ENCODE data around the gene SIGLEC9.

Gene SIGLEC9

GRCh38 chr19:51097796-51098195 lies 26.9 kb upstream of the SIGLEC9 start:
- no peak for FAIRE-seq

DNA sequence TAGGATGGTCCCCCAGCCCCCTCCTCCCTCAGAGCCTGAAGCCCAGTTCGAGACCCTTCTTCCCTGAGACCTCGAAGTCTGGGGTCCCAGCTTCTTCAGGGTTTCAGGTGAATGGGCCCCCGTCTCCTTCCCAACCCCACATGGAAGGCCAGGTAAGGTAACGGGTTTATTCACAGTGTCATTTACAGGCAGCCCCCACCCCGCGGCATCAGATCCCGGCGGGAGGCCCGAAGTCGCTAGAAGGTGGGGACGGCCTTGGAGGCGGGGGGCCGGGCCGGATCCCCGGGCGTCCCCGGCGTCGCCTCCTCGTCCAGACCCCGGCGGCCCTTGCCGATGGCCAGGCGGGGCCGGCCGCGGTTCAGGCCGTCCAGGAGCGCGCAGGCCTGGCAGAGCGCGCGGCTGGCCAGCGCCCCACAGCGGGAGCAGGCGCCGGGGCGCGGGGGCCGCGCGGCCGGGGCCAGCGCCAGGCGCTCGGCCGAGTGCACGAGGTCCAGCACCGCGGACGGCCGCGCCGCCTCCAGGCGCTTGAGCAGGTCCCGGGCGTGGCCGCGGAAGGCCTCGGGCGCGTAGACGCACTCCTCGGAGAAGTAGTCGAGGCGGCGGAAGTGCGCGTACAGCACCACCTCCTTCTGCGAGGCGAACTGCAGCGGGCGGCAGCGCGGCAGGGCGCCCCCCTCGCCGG lies 26.2 kb upstream of the SIGLEC9 start:
- FAIRE-seq, result no peak

- no peak for FAIRE-seq
Measured at GRCh38 chr19:51099047-51099382, 25.7 kb upstream of the SIGLEC9 start.

DNA sequence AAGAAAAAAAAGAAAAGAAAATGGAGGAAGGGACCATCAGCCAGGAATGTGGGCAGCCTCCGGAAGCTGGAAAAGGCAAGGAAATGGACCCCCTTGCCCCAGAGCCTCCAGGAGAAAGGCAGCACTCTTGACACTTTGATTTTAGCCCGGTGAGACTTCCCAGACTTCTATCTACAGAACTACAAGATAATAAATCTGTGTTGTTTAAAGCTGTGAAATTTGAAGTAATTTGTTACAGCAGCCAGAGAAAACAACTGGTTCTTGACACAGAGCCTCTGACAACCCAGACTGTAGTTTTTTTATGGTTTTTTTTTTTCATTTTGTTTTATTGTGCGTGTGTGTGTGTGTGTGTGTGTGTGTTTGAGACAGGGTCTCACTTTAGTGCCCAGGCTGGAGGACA lies 24.1 kb upstream of the SIGLEC9 start:
- no peak for FAIRE-seq

DNA sequence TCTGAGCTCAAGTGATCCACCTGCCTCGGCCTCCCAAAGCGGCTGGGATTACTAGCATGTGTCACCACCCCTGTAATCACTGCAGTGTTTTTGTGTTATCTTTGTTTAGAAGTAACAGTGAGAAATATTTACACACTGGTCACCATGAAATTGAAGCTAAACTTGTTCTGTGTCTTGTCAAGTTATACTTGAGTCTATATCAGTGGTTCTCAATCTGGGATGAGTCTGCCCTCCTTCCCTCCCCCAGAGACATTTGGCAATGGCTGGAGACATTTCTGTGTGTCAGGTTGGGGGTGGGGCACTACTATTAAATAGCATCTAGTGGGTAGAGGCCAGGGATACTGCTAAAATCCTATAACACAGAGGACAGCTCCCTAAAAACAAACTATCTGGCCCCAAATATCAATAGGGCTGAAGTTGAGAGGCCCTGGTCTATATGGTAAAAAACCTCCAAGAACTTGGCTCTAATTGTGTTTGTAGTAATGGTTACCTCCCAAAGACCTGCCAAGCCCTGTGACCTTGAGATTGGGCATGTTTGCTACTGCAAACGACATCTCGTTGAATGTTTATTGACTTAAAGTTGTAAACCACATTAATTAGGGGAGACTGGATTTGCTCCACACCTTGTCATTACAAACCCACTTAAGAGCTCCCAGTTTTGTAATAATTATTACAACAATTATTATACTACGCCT lies 23.4 kb upstream of the SIGLEC9 start:
- no peak for FAIRE-seq

DNA sequence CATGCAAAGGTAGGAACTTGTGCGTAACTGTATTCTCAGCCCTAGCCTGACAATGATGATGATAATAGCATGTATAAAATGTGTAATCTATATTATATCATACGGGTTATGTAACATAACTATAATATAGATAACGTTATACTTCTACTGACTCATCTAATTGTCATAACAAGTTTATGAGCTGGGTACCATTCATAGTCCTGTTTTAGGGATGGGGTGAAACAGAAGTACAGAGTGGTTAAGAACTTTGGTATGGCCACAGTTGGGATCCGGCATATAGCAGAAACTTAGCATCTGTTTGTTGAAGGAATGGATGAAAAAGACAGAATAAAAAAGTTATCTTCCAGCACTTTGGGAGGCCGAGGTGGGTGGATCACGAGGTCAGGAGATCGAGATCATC lies 21.7 kb upstream of the SIGLEC9 start:
- no peak for FAIRE-seq

GRCh38 chr19:51103926-51104341 lies 20.8 kb upstream of the SIGLEC9 start:
- FAIRE-seq, result no peak

GRCh38 chr19:51107406-51108065 lies 17.2 kb upstream of the SIGLEC9 start:
- FAIRE-seq, result no peak

DNA sequence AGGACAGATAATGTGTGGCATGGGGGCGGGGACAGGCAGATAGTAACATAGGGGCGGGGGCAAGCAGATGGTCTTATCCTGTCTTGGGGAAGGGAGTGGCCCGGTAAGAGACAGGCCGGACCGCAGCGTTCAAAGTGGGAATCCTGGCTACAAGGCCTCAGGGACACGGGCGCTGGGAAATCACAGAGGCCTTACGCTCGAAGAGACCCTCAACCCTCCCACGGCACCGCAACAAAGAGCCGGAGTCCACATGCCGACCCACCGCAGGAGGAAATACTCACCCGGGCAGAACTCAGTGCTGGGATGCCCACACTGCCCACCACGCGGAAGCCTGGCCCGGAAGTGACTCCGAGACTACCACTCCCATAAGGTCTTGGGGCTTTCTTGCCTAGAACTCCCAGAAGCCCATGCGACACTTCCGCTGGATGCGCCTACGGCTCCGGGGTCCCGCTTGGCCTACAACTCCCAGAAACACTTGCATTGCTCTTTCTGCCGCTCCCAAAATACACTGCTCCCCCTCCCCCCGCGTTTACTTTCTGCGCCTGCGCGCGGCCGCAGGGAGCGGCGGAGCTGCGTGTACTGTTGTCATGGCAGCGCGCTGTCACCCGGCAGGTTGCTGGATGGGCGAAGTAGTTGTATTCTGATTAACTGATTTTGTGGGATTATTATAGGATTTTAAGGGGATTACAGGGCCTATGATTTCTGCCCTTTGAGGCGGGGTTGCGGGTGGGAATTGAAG lies 16.5 kb upstream of the SIGLEC9 start, which contains the start of gene CTU1:
Gene CTU1 (minus strand): TSS at position 344 of the 739 bp plus-strand sequence. CDS start 3,840 bp downstream, outside the sequence.
- peak; percentile 88 for FAIRE-seq

DNA sequence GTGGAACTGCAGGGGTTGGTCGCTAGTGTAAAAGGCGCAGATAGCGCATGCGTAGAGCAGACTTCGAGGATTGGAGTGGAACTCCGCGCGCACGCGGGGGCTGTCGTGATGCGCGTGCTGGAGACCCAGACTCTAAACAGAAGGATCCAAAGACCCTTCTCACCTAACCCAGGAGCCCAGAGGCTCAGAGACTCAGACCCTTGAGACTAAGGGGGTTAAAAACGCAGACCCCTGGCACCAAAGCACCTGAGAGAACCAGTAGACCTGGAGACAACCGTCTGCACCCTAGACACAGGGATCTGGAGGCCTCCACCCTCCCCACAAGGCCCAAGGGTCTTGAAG lies 15.9 kb upstream of the SIGLEC9 start:
- FAIRE-seq, result no peak

- no peak for FAIRE-seq
Measured at GRCh38 chr19:51110666-51110971, 14.1 kb upstream of the SIGLEC9 start.

GRCh38 chr19:51111606-51112005 lies 13.1 kb upstream of the SIGLEC9 start:
- no peak for FAIRE-seq

DNA sequence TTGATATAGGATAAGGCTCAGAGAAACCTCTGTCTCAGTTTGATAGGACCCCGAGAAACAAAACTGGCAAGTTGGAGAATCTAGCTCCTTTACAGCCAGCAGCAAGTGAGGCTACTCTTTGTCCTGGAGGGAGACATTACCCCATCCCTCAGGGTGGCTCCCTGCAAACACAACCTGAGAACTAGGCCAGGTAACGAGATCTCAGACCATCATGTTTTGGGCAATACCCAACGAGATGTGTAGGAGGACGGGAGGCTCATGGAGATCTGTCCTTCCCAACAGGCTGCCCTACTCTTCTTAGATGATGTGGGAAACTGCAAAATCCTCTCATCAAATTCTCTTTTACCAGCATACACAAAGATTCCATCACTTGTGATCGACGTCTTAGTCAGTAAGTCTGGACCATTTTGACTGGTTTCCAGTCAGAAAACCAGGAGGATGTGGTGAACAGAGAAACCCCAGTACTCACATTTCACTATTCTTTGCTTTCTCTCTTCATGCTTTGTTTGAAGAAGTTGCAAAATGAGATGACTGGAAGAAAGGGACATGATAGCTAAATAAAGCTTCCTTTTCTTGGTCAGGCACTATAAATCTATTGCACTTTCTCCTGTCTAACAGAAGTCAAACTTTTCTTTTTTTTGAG lies 10.5 kb upstream of the SIGLEC9 start:
- no peak for FAIRE-seq

DNA sequence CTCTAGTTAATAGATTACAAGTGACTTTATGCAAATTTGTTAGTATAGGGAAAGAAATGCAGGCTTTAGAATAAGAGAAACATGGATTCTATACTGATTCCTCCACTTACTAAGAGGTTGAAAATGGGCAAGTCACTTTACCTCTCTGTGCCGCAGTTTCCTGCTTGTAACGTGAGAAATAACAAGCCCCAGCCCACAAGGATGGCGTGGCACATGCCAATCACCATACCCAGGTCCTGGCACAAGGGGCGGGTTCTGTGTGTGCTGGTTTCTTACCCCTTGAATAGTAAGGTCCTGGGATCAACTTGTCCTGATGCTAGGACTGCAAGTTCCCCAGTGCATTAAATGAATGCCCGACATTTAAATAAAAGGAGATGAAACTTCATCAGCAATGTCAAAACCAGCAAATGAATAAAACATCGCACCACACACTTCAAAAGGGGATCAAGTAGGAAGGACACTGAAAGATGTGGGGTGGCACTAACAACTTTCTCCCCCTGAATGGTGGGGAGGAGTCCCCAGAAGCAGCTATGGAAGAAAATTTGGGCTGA lies 7.9 kb upstream of the SIGLEC9 start:
- FAIRE-seq, result no peak

- FAIRE-seq, result no peak
Measured at GRCh38 chr19:51119101-51119500, 5.6 kb upstream of the SIGLEC9 start.

- no peak for FAIRE-seq
Measured at GRCh38 chr19:51119611-51120010, 5.1 kb upstream of the SIGLEC9 start.

GRCh38 chr19:51120160-51120559 lies 4.5 kb upstream of the SIGLEC9 start:
- no peak for FAIRE-seq

- FAIRE-seq, result no peak
Measured at GRCh38 chr19:51121257-51121656, 3.4 kb upstream of the SIGLEC9 start.

GRCh38 chr19:51122112-51122981 lies 2.4 kb upstream of the SIGLEC9 start:
- no peak for FAIRE-seq

DNA sequence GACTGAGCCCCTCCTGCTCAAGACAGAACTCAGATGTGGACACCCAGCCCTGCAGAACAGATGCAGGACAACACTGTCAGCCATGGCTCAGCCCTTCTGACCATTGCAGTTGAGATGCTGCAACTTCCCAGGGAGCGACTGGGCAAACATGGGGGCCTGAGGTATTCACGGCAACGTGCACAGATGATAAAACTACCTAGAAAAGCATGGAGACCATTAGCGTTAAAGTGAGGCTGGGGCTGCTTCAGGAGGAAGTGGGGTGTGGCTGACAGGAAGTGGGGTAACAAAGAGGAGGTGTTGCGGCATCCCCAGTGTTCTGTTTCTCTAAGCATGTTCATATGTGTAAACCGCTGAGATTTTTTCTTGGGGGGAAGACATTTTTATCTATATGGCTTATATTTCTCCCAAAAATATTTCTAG lies 1.3 kb upstream of the SIGLEC9 start:
- no peak for FAIRE-seq

DNA sequence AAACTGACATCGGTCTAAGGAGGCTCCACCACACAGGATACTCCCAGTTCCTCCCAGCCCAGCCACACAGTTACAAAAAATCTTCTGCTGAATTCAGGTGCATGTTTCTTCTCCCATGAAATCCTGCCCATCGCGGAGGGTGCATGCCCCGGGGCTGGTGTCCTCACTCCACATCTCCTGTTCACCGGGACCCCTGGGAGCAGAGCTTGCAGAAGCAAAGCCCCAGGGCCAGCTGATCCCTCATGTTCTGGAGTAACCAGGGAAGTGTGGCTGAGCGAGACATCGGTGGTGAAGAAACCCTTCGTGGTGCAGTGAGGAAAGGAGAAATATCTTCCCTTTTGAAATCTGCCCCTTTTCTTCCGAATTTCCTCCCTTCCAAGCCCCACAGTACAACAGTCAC lies 904 bp upstream of the SIGLEC9 start:
- FAIRE-seq, result no peak

DNA sequence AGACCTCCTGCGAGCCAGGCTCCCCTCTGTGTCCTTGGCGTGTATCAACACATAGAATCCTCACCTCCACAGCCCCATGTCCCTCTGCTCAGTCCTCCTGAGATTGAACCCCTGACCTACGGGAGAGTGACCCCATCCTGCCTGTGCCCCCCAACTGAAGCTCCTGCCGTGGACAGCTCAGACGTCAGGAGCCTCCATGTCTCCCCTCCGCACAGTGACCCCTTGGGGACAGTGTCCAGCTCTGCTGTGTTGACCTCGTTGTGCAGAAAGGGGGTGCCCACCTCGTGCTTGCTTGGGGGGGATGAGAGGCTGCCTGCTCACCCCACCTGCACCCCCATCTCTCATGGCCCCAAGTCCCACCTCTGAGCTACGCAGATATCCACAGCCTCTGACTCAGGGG lies 490 bp upstream of the SIGLEC9 start:
- no peak for FAIRE-seq
